Fibroblast of villous mesenchyme (primary cell): ENCODE data around the gene RFNG. TPM values are rescaled to one million over a fixed set of nuclear protein-coding genes. Genes with fewer than 3 reads are reported as not detected.

ENCODE experiments used
- DNase-seq: peaks from one replicate; pipeline ENCODE4 v3.0.0-alpha.2; 2010; ENCODE audit warnings: low read depth
- H3K4me3 ChIP-seq: 2 replicates; pipeline ENCODE4 v1.5.1; 2011; ENCODE audit warnings: low read depth, mild to moderate bottlenecking, low read length
- CTCF ChIP-seq: IDR thresholded peaks from 2 replicates; pipeline ENCODE4 v1.5.1; 2012; ENCODE audit warnings: low read depth, mild to moderate bottlenecking, low read length; ENCODE audit not compliant: insufficient read depth
- total RNA-seq: library from RNA; depleted of rRNA; stranded (reverse); fragments of >200 nt; gene quantifications from 2 replicates; pipeline ENCODE4 v1.2.3, GENCODE V29; 2012

RFNG gene
- total RNA-seq, 1 donor, result 47.5 TPM

GRCh38 chr17:82047379-82047778 lies 4.2 kb downstream of the RFNG start:
- TF ChIP-seq CTCF, result no peak
- H3K4me3 ChIP-seq, result no peak overlapping the region
- no peak for DNase-seq

GRCh38 chr17:82046903-82047302 lies 4.7 kb downstream of the RFNG start:
- no peak for TF ChIP-seq CTCF
- H3K4me3 ChIP-seq, result no peak overlapping the region
- no peak for DNase-seq

GRCh38 chr17:82045936-82046484 lies 5.6 kb downstream of the RFNG start:
- DNase-seq, result no peak
- no peak for TF ChIP-seq CTCF
- no peak overlapping the region for H3K4me3 ChIP-seq

GRCh38 chr17:82043507-82043906 lies 8.1 kb downstream of the RFNG start:
- no peak for DNase-seq
- no peak for TF ChIP-seq CTCF
- no peak overlapping the region for H3K4me3 ChIP-seq

GRCh38 chr17:82042649-82043048 lies 9.0 kb downstream of the RFNG start:
- DNase-seq, result no peak
- no peak for TF ChIP-seq CTCF
- no peak overlapping the region for H3K4me3 ChIP-seq

GRCh38 chr17:82041144-82041814 lies 10.3 kb downstream of the RFNG start:
- no peak for DNase-seq
- TF ChIP-seq CTCF, result no peak
- no peak overlapping the region for H3K4me3 ChIP-seq
